ENCODE data around the gene ARHGAP31.

ARHGAP31 gene

GRCh38 chr3:119357190-119357589 lies 63.0 kb downstream of the ARHGAP31 start:
- no peak for TF ChIP-seq CSRNP3 (CRISPR knock-in tag; IDR thresholded peaks at IDR 0.05)
- TF ChIP-seq GLIS3 (CRISPR knock-in tag; IDR thresholded peaks at IDR 0.05): no peak
- TF ChIP-seq, protein P1, sequence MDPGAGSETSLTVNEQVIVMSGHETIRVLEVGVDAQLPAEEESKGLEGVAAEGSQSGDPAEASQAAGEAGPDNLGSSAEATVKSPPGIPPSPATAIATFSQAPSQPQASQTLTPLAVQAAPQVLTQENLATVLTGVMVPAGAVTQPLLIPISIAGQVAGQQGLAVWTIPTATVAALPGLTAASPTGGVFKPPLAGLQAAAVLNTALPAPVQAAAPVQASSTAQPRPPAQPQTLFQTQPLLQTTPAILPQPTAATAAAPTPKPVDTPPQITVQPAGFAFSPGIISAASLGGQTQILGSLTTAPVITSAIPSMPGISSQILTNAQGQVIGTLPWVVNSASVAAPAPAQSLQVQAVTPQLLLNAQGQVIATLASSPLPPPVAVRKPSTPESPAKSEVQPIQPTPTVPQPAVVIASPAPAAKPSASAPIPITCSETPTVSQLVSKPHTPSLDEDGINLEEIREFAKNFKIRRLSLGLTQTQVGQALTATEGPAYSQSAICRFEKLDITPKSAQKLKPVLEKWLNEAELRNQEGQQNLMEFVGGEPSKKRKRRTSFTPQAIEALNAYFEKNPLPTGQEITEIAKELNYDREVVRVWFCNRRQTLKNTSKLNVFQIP (CRISPR knock-in tag; IDR thresholded peaks at IDR 0.05; ENCODE audit: borderline replicate concordance, low read depth): no peak
- TF ChIP-seq, protein P2, sequence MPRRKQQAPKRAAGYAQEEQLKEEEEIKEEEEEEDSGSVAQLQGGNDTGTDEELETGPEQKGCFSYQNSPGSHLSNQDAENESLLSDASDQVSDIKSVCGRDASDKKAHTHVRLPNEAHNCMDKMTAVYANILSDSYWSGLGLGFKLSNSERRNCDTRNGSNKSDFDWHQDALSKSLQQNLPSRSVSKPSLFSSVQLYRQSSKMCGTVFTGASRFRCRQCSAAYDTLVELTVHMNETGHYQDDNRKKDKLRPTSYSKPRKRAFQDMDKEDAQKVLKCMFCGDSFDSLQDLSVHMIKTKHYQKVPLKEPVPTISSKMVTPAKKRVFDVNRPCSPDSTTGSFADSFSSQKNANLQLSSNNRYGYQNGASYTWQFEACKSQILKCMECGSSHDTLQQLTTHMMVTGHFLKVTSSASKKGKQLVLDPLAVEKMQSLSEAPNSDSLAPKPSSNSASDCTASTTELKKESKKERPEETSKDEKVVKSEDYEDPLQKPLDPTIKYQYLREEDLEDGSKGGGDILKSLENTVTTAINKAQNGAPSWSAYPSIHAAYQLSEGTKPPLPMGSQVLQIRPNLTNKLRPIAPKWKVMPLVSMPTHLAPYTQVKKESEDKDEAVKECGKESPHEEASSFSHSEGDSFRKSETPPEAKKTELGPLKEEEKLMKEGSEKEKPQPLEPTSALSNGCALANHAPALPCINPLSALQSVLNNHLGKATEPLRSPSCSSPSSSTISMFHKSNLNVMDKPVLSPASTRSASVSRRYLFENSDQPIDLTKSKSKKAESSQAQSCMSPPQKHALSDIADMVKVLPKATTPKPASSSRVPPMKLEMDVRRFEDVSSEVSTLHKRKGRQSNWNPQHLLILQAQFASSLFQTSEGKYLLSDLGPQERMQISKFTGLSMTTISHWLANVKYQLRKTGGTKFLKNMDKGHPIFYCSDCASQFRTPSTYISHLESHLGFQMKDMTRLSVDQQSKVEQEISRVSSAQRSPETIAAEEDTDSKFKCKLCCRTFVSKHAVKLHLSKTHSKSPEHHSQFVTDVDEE (CRISPR knock-in tag; IDR thresholded peaks at IDR 0.05): no peak
- TF ChIP-seq ZFP3 (CRISPR knock-in tag; IDR thresholded peaks at IDR 0.05): no peak
- no peak for TF ChIP-seq ZNF70 (CRISPR knock-in tag; IDR thresholded peaks at IDR 0.05)
- no peak for TF ChIP-seq ZFP30 (CRISPR knock-in tag; IDR thresholded peaks at IDR 0.05)
- no peak for TF ChIP-seq TCF4 (CRISPR knock-in tag; IDR thresholded peaks at IDR 0.05; ENCODE audit: borderline replicate concordance)
- no peak for TF ChIP-seq TOX (CRISPR knock-in tag; IDR thresholded peaks at IDR 0.05; ENCODE audit: borderline replicate concordance)
- TF ChIP-seq ZNF565 (CRISPR knock-in tag; conservative IDR thresholded peaks at IDR 0.05; ENCODE audit: low read depth): no peak
- no peak for ATAC-seq

- TF ChIP-seq TCF4 (CRISPR knock-in tag; IDR thresholded peaks at IDR 0.05; ENCODE audit: borderline replicate concordance): no peak
- no peak for TF ChIP-seq ZFP3 (CRISPR knock-in tag; IDR thresholded peaks at IDR 0.05)
- no peak for TF ChIP-seq CSRNP3 (CRISPR knock-in tag; IDR thresholded peaks at IDR 0.05)
- no peak for TF ChIP-seq ISL1 (CRISPR knock-in tag; IDR thresholded peaks at IDR 0.05)
- 0 out of 2 replicates have a peak, but pooled peaks have one; percentile 21 for TF ChIP-seq ZFP30 (CRISPR knock-in tag; IDR thresholded peaks at IDR 0.05)
- no peak for TF ChIP-seq PPARA (CRISPR knock-in tag; IDR thresholded peaks at IDR 0.05; ENCODE audit: borderline replicate concordance)
- no peak for TF ChIP-seq OSR1 (CRISPR knock-in tag; IDR thresholded peaks at IDR 0.05)
- TF ChIP-seq, protein P1 (CRISPR knock-in tag; IDR thresholded peaks at IDR 0.05; ENCODE audit: borderline replicate concordance, low read depth): no peak
- no peak for ATAC-seq
These were observed 65.5 kb downstream of the ARHGAP31 start for GRCh38 chr3:119359476-119360326.

DNA sequence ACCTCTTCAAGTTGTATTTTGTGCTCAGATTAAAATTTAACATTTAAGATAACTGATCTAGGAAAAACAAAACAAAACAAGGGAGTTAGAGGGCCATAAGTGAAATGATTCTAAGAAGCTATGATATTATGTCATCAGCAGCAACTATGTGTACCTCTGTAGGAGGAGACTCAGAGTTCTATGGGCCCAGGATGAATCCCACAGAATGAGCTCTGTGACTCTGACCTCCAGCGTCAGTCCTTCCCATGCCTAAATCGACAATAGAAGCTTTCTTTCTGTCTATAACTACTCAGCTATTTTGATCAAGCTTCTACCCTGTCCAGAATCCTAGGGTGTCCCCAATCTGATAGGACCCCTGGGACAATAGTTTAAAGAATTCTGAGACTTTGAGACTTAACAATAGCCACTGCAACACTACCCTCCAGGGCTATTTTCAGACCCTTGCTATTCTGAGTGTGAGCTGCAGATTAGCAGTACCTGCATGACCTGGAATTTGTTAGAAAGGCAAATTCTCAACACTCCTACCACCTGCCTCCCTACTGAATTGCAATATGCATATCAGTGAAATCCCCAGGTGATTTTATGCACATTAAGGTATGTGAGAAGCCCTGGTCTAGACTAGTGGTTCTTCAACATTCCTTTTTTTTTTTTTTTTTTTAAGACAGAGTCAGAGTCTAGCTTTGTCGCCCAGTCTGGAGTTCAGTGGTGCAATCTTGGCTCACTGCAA lies 66.7 kb downstream of the ARHGAP31 start:
- ATAC-seq: no peak
- TF ChIP-seq BACH2 (CRISPR knock-in tag; IDR thresholded peaks at IDR 0.05; ENCODE audit: borderline replicate concordance): no peak
- TF ChIP-seq ZNF70 (CRISPR knock-in tag; IDR thresholded peaks at IDR 0.05): no peak
- no peak for TF ChIP-seq OSR1 (CRISPR knock-in tag; IDR thresholded peaks at IDR 0.05)
- no peak for TF ChIP-seq CREB5 (CRISPR knock-in tag; IDR thresholded peaks at IDR 0.05; ENCODE audit: low read depth)
- no peak for TF ChIP-seq ZFP3 (CRISPR knock-in tag; IDR thresholded peaks at IDR 0.05)
- no peak for TF ChIP-seq ZFP30 (CRISPR knock-in tag; IDR thresholded peaks at IDR 0.05)
- no peak for TF ChIP-seq ARNTL (CRISPR knock-in tag; IDR thresholded peaks at IDR 0.05; ENCODE audit: borderline replicate concordance, low read depth)
- no peak for TF ChIP-seq PPARA (CRISPR knock-in tag; IDR thresholded peaks at IDR 0.05; ENCODE audit: borderline replicate concordance)
- TF ChIP-seq, protein P2 (CRISPR knock-in tag; IDR thresholded peaks at IDR 0.05): no peak
- no peak for TF ChIP-seq RARB (CRISPR knock-in tag; IDR thresholded peaks at IDR 0.05)
- TF ChIP-seq, protein P1 (CRISPR knock-in tag; IDR thresholded peaks at IDR 0.05; ENCODE audit: borderline replicate concordance, low read depth): no peak
- TF ChIP-seq ISL1 (CRISPR knock-in tag; IDR thresholded peaks at IDR 0.05): no peak
- TF ChIP-seq ESRRG (CRISPR knock-in tag; IDR thresholded peaks at IDR 0.05): no peak

Data from SK-N-SH treated with all-trans-retinoic acid at 6 μM for 48 hours (cell line).